Renal cortex interstitium (tissue), 11 donors: ENCODE results near the gene PARP1. TPM values are rescaled to one million over a fixed set of nuclear protein-coding genes. Genes with fewer than 3 reads are reported as not detected.

Experiments used
- DNase-seq, 11 donors: peaks; one replicate each; pipeline ENCODE4 v3.0.0-alpha.2; 2013; ENCODE audit warnings: low read depth in 9 of 11, low spot score in 4 of 11; ENCODE audit errors: extremely low read depth in 1 of 11
- polyA plus RNA-seq, 3 donors: library from polyadenylated mRNA; unstranded; fragments of 120-200 nt; gene quantifications; one replicate each; pipeline ENCODE4 v1.2.1, GENCODE V29; 2013; ENCODE audit not compliant: insufficient read length in 3 of 3

Gene PARP1
- polyA plus RNA-seq, 3 donors = 113 to 142 (median 130) TPM

DNA sequence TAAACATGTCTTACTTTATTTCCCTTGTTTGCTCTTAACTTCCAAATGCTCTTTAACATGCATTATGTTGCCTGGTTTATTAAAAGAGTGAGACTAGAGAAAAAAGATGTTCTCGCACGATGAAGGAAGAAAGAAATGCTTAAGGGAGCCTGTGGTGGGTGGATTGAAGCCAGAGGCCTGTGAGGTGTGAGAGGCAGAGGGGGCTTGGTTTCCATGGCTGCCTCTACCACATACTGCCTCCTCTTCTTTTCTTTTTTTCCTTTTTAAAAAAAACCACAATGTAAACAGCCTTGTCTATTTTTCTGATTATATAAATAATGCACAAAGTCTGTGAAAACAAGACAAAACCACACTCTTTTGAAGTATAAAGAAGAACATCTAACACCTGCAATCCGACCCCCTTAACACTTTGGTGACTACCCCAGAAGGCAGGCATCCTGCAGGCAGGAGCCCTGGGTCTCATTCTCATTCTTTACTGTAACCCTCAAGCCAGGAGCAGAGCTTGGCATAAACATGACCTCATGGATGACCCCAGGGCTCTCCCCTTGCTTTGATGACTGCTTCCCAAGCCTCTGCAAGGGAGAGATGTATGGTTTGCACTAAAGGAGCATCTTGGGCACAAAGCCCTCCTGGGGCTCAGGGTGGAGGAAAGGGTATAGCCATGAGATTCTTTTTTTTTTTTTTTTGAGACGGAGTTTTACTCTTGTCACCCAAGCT lies 10.1 kb upstream of the PARP1 start:
- DNase-seq = no peak

GRCh38 chr1:226417350-226417749 lies 9.5 kb upstream of the PARP1 start:
- DNase-seq = no peak

GRCh38 chr1:226414098-226414698 lies 6.3 kb upstream of the PARP1 start:
- no peak for DNase-seq

GRCh38 chr1:226411619-226412018 lies 3.7 kb upstream of the PARP1 start:
- DNase-seq = no peak

DNA sequence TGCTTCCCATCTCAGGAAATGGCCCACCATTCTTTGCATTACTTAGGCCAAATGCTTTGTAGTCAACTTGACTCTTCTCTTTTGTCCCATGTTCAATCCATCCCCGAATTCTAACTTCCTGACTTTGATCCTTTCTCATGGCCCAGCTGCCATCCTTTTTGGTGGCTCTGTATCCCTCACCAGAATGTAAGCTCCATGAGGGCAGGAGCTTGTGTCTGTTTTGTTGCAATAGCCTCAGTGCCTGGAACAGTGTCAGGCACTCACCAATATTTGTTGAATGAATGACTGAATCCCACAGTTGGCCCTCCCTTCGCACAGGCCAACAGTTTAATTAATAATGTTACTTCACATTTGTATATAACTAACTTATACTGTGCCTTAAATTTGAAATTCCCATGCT lies 3.1 kb upstream of the PARP1 start:
- no peak for DNase-seq

GRCh38 chr1:226409392-226409791 lies 1.5 kb upstream of the PARP1 start:
- no peak for DNase-seq

- DNase-seq = no peak
Observed at GRCh38 chr1:226408285-226409184, 642 bp upstream of the PARP1 start.

DNA sequence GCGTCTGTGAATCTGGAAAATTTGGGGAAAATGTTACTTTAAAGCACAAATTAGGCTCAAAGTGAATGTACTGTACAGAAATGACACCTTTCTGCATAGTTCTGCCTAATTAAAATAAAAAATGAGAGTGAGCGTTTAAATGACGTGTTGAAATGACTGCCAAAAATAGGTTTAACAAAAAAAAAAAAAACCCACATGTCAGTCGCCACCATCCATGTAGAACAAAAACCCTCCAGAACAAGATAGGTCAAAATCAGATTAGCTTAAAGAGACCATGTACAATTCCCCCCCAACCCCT lies 745 bp downstream of the PARP1 start:
- no peak for DNase-seq

- no peak for DNase-seq
Observed at GRCh38 chr1:226406401-226406881, 1.5 kb downstream of the PARP1 start.

GRCh38 chr1:226405411-226405988 lies 2.4 kb downstream of the PARP1 start:
- no peak for DNase-seq

- DNase-seq = no peak
Observed at GRCh38 chr1:226404904-226405222, 3.0 kb downstream of the PARP1 start.

DNA sequence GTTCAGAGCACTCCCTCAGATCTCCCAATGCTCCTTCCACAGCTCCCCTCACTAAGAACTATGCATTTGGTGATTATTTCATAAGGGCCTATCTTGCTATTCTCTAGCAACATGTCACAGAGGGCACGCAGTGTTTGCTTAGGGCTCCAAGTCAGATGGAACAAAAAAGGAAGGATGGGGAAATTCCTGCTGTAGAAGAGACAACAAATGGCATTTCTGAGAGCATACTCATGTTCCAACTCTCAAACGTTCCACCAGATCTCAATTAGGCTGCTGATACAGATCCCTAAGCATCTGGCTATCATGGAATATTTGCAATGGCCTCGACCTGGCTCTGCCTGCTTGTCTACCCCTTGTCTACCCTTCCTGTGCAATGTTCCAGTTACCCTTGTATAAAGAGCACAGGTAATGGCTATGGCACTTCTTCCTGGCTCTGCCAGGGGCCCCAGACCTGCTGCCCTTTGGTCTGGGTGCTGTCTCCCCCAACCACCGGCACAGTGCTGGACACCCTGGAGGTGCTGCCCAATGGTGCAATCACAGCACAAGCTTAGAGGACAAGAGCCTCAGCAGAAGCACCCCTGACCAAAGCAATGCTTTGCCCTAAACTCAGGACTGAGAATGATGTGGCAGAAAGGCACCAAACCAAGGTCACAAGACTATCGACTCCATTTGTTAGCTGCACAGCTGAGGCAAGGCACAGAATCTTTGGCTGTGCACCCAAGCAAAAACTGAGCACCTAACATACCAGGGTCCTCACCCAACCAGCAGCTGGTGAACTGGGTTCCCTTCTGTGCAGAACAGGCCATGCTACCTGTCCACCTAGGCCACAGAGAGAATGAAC lies 3.6 kb downstream of the PARP1 start:
- no peak for DNase-seq

GRCh38 chr1:226403201-226404034 lies 4.5 kb downstream of the PARP1 start:
- DNase-seq = no peak

DNA sequence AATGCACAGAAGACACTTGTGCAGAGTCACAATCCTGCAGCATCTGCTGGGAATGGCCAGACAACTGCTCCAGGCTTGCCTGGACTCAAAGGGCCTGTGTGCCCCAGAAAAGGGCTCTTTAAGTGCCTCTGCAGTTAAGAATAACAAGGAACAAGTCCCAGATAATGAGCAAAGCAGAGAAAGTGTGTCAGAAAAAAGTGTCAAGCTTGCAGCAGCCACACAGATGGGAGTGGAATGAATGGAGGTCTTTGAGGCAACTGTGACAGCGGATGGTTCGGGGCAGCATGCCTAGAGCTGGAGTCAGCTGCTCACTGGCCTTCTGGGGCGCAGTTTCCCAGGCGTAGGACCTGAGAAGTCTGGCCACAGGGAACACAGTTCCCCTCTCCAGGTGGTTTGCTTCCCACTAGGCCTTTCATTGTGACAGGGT lies 5.1 kb downstream of the PARP1 start:
- DNase-seq = no peak

- DNase-seq = no peak
Observed at GRCh38 chr1:226401355-226402303, 6.3 kb downstream of the PARP1 start.

DNA sequence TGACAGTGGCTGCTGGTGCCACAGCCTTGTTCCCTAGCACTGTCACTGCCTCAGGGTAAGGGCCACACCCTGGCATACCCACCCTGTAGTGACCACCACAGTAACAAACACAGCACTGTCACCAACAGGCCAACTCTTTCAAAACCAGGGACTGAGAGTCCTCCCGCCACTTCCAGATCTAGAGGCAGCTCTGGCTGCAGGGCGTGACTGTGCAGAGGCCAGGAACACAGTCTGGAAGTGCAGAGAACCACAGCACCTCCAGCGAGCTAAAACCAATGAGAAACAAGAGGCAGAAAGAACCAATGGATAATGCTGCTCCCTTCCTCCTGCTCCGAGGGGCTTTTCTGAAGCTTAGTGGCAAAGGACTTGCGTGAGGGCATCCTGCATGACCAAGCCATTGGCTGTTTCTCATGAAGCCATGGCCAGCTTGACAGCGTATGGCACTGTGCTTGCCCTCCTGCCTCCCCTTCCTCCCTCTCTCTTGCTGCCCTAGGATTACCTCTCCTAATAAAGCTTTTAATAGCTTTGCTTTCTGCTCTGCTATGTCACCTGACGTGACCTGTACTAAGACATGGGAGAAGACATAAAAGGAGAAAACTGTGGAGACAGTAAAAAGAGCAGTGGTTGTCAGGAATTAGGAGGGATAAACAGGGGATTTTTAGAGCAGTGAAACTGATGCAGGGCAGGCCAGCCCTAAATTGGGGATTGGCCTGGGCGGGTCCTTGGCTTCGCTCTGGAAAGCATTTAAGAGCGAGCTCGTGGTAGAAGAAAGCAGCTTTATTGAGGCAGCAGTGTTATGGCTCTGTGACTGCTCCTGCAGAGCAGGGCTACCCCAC lies 7.2 kb downstream of the PARP1 start:
- no peak for DNase-seq
